Inflammatory macrophage treated with lipopolysaccharide for 1 hour (primary cell): Measurements from ENCODE around the gene MON2.

Experiments used
- DNase-seq, 2 donors: peaks; one replicate each; pipeline ENCODE4 v3.0.0-alpha.2; 2020 to 2022

Gene MON2

DNA sequence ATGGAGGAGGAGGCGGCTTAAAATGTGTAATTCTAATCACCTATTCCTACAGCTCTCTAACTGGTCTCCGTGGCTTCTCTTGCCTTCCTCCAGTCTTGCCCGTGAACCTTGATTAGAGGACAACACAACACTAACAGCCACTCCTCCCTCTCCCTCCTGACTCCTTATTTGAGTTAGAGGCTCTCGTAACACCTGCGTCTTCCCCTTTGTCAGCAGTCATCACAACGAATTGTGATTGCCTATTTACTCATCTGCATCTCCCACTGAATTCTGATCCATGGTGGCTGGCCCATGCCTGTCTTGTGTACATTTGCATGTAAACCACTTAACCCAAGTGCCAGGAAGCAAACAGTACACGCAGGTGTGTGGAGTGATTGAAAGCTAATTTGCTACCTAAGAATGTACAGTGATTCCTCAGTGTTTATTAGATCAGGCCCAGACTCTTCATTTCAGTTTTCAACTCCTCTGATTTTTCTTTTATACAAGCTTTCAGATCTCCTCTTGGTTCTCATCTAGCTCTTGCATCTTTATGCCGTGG, 154.5 kb downstream of the MON2 start:
- DNase-seq, result no peak

DNA sequence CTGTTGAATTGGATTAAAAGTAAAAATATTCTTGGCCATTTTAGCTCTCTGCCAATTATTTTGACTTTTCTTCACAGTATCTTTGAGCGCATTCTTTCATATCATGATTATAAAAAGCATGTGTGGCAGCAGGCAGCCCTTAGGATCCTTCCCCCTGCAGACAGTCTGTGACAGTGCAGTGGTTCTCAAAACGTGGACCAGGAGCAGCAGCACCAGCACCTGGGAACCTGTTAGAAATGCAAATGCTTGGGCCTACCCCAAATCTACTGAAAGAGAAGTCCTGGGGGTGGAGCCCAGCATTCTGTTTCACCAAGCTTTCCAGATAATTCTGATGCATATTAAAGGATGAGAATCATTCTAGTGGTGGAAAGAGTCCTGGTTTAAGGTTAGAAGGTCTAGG, 155.6 kb downstream of the MON2 start:
- no peak for DNase-seq

DNA sequence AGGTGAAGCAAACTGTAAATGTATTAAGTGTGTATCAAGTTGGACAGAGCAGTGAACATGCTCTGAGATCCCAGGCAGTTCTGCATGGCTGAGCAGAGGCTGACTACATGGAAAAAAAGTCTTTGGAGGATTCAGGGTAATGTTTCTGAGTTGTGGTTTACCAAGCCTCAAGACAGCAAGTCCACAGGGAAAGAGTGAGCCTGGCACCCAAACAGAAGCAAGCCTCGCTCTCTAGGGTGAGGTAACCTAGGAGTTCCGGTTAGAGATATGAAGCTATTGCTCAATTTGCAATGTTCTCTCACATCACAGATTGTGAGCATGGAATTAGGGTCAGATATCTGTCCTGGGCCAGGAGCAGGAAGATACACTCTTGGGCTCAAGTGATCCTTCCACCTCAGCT, 158.6 kb downstream of the MON2 start:
- DNase-seq, result peak; percentile 51 to 52

DNA sequence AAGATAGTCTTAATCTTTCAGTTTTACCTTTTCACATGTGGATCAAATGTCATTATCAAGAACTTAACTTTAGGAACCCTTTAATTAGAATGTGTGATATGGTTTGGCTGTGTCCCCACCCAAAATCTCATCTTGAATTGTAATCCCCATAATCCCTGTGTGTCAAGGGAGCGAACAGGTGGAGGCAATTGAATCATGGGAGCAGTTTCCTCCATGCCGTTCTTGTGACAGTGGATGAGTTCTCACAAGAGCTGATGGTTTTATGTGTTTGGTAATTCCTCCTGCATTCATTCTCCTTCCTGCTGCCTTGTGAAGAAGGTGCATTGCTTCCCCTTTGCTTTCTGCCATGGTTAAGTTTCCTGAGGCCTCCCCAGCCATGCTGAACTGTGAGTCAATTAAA, 160.6 kb downstream of the MON2 start:
- no peak for DNase-seq

DNA sequence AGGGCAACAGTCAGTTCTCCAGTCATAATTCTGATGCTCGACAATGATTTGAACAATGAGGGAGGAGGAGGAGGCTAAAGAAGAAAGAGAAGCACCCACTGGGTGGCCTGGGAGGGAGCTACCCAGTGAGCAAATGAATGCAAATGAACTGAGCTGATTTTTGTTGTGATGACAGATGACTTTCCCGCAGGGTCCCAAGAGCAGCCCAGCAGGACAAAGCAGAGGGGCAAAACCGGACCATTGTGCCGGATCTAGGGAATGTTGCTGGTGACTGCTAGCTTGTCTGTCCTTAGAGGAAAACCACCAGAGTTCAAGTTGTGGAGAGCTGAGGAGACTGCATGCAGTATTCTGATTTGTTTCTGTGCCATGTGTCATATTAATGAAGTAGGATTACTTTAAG, 162.8 kb downstream of the MON2 start:
- no peak for DNase-seq

DNA sequence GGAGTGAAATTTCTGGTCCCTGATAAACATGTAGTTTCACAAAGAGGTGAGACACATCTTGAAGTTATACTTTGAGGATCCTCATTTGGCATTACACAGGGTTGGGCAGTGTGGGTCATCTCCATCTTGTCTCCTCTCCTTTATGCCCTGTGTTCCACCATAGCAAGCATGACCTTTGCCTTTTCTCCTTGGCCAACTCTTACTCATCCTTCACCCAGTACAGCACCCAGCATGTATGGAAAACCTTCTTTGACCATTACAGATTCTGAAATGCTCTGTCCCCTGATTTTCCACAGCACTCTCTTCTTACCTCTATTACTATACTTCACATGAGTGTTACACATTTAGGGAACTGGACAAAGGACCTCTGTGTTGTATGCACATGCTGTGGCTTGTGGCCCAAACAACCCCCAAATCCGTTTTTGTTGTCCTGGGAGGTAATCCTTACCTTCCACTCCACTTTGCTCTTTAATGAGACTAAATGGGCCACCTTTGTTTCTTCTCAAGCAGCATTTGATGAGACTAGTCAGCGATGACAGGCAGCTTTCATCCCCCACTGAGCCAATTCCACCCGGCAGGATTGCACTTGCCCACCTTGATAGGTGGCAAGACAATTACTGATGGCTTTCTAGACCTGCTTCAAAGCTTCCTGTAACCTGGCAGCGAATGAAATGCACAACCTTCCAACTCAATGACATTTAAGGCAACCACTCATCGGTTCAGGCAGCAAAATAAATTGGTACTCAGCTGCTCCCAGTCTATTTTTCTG, 163.5 kb downstream of the MON2 start:
- no peak for DNase-seq

DNA sequence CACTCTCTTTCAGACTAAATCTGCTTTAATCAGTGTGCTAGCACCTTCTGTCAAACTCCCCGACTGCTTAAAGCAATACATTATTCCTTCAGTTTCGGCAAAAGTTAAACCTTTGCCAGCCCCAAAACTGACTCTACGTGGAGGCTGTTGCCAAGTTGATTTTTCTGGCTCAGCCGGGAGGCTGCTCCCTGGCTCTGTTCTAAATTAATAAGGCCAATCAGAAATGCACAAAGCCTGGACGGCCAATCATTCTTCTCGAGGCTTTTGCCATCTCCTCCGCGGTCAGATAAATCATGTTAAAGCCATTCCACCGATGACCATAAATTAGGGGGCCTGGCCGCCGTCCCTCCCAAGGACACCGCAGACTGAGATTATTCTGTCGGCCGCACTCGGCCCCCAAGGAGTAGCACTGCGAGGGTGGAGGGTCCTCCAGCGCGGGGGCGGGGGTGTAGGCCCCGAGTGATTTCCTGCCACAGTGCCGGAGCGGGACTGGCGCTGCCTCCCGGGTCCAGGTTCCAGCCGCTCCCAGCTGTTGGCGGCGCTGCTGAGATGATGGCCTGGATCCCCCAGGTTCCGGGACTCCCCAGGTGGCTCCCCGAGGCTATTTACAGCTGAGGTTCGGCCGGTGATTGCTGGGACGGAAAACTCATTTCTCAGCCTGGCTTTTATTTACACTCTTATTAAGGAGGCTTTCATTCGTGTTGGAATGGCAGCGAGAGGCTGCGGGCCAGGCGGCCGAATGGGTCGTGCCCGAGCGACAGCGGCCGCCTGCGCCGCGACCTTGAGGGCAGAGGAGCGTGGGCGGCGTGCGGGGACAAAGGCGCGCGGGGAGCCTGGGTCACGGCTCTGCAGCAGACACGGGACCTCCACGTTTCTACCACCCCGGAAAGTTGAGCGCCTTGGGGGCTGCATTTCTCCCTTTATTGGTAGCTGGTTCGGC, 165.1 kb downstream of the MON2 start:
- peak in 1 of 2 donors; percentile 27 for DNase-seq

DNA sequence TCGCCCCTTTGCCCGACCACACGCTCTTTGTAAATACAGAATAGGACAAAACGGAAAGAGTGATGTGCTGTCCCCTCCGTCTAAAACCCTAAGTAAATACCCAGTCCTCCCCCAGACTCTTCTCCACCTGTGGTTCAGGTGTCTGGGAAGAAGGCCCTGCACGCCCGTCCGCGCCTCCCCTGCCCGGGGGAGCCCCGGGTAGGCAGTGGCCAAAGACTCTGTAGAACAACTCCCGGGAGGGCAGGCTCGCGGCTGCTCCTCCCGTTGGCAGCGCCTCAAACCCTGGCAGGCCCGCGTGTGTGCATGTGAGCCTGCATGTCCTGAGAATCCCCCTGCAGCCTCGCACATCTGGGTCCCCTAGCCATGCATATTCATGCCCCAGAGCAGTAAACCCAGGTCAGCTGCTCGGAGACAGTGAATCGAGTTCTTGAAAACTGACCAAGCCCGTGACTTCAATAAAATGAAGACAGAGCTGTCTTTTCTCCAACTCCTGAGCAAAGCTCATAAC, 165.8 kb downstream of the MON2 start:
- no peak for DNase-seq

DNA sequence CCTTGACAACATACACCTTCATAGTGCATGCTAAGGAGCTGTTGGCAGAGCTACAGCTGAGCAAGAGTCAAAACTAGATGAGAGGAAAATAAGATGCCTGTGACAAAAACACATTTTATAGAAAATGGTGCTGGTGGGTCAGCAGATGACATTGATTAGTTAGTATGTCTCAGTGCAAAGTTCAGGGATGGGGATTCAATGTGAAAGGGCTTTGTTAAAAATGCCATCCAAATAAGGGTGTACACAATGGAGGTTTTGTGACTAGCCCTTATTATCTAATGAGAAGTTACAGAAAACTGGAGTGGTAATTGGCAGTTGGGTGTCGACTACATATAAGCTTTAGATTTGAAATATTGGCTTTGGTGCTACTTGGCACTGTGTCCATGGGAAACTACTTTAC, 169.0 kb downstream of the MON2 start:
- no peak for DNase-seq

DNA sequence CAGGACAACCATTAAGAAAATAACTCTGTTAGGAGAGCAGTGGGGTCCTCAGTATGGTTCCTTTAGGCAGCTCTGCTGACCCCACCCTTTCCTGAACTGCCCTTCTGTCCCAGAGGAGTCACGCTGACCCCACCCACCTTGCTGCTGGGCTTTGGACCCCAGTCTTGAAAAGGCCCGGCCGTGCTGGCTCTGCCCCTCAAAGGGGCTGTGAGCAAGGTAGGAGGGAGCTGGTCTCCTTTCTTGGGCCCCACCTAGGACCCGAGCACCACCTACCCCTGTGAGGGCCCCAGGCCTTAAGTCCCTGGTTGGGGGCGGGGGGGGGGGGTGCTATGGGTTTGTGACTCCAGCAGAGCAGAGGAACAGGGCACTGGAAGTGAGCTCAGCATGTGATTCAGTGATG, 171.1 kb downstream of the MON2 start:
- no peak for DNase-seq

DNA sequence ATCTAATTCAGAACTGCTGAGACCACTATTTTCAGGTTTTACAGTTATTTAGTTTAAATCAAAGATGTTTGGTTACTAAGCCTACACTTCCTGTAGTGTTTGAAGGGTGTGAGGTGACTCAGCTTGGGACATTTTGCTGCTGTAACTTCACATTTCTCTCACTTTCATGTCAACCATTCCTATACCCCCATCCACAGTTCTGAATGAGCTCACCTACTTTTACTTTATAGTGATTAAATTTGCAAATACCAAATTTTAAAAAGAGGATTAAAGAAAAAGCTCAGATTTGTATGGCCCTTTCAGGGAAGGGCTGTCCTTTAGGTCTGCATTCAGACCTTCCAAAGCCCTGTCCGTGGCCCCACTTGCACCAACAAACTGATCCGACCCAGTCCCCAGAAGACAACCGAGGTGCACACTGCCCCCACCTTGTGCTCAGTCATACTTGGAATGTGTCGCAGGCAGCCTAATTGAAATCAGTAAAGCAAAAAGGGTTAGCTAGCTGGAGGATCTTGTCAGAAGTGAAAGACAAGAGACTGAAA, 174.4 kb downstream of the MON2 start:
- DNase-seq, result peak; percentile 48 to 81

DNA sequence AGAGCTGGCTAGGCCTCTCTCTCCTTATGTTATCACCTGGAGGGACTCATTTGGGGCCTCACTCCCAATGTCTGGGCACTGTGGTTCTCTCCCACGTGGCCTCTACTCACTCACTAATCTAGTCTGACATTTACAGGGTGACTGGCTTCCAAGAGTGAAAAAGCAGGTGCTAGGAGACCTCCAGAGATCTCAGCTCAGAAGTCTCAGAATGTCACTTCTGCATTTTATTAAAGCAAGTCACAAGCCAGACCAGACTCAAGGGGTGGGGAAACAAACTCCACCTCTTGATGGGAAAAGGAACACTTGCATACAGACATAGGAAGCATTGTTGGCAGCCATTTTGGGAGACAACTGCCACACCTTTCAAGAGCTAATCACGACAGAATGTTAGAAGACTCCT, 175.9 kb downstream of the MON2 start:
- DNase-seq, result peak; percentile 27 to 45

DNA sequence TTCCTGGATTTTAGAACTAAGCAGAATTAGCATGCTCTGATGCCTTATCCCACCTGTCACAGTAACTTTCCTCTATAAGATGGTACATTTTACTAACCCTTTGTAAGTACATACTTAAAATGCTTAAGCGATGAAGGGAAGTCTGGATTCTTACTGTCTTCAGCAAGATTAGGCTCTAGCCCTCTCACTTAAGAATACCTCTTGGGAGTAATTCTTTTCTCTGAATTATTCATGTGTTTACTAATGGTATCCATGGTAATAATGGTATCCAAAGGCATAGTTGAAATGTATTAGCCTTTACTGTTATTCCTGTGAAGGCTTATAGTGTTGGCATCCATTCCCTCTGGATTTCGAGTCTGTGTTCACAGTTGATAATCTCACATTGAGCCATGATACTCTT, 176.9 kb downstream of the MON2 start:
- DNase-seq, result no peak

DNA sequence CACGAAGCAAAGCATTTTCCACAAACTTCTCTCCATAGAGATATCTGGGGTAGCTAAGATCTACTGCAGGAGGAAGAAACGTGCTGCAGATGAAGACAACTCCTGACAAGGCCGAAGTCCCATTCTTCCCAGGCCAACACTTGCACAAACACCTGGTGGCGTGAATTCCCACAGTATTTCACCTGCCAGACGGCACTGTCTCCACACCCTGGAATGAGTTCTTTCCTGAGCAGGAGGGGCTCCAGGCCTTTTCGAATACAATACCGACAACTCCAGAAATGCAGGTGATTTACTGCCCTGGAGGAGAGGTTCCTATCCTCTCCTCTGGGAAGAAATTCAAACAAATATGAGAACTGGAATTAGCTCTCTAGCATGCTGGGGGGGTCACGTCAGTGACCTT, 179.9 kb downstream of the MON2 start:
- DNase-seq, result no peak

DNA sequence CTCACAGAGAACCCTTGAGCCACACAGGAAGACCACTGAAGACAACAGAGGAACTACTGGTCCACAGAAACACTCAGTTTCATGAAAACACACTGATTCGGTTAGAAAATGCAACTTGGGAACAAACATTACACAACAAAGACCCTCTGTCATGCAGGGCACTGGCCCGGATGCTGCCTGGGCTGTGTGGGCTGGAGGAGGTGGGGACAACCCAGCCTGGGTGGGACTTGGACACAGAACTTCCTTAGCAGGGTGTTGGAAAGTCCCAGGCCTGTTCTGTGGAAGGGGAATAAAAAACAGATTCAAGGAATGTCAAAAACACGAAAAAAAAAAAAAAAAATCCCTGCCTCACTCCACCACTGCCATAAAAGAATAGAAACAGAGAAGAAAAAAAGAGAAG, 181.0 kb downstream of the MON2 start:
- DNase-seq, result peak; percentile 72 to 94

DNA sequence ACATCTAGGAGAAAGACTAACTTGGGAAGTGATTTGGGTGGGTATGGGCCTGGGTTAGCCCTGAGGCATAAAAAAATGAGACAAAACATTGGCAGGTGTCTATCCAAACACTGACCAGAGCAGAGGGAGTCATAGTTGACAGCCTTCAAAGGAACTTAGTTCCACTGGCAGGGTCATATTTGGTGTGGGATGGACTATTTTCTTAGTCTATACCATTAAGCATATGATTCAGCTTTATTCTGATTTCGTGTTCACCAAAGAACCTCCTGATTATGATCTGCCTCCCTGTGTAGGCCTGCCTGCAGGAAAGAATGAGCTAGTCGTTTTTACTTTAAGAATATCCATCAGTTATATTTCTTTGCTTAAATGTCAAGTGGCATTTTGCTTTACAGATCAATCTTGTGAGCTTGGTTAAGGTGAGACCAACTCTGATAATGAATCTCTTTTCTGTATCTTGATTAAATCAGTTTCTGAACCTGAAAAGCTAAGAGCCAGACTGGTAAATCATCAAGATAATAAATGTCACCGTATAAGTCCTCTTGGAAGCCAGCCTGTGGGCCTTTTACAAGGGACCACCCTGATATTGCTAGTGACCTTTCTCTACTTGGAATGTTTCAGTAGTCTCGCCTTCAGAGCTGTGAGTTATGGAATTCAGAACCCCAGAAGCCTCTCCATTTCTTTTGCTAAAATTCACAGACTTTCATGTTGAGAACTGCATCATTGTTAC, 182.9 kb downstream of the MON2 start:
- DNase-seq, result no peak
